NCI-H82 treated with DMSO at 0.1 percent for 48 hours (cell line): ENCODE data around the gene CAV1.

Experiments
- DNase-seq: peaks from one replicate; lab custom pipeline; 2025; ENCODE audit not compliant: unreplicated experiment; lab: John Stamatoyannopoulos, UW

Gene CAV1

DNA sequence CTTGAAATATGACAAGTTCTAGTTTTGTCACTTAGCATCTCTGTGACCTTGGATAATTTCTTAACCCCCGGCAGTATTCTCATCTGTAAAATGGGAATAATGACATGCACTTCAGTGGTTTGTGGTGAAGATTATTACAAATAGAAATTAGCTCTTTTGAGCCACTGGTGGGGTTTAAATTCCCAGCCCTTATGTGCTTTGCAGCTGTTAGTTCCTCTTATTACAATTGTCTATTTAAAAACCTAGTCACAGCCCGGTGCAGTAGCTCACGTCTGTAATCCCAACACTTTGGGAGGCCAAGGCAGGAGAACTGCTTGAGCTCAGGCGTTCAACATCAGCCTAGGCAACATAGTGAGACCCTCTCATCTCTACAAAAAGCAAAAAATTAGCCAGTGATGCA is 30.1 kb downstream of the CAV1 start:
- no peak for DNase-seq

DNA sequence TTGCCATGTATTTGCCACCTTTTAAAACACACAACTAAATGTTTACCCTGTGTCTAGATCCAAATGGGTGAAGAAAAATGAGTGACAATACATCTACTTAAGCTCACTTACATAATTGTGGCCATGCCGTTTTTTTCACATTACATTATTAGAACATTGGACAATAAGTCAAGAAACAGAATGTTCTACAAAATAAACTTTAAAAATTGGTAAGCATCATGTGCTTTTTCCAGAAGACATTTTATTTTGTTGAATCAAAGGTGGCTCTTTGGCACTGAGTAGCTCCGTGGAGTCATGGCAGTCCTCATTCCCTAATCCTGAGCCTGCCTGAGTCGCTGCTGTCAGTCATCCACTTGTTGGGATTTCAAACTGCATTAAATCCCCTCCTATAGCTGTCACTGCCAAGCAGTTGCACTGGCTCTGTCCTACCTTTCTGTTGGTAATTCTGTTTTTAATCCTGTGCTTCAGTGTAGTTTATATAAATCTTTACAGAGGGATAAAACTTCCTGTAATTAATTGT is 32.3 kb downstream of the CAV1 start:
- DNase-seq = peak; percentile 23

DNA sequence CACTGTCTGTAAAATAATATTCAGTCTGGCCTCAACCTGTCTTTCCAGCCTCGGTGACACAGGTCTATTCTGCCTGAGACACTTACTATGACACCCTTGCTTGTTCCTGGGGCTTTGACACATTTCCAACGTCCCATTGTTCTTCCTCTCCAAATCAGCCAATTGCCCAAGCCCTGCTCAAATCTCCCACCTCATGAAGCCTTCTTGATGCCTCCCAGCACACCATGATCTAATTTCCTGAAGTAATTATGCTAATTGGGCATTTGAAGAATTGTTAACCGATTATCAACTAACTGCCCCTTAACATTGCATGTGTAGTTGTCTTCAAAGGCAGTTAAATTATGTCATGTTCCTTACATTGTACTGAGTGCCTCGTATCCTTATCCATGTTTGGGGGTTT is 33.1 kb downstream of the CAV1 start:
- no peak for DNase-seq

DNA sequence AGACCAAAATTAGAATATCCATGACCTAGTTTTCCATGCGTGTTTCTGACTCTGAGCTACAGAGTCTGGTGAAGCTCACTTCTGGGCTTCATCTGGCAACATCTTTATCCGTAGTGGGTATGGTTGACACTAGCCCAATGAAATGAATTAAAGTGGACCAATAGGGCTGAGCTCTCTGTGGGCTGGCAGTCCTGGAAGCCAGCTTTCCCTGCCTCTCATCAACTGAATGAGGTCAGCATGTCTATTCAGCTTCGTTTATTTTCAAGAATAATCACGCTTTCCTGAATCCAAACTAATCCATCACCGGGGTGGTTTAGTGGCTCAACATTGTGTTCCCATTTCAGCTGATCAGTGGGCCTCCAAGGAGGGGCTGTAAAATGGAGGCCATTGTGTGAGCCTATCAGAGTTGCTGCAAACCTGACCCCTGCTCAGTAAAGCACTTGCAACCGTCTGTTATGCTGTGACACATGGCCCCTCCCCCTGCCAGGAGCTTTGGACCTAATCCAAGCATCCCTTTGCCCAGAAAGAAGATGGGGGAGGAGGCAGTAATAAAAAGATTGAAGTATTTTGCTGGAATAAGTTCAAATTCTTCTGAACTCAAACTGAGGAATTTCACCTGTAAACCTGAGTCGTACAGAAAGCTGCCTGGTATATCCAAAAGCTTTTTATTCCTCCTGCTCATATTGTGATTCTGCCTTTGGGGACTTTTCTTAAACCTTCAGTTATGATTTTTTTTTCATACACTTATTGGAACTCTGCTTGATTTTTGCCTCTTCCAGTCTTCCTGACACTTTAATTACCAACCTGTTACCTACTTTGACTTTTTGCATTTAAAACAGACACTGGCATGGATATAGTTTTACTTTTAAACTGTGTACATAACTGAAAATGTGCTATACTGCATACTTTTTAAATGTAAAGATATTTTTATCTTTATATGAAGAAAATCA is 35.5 kb downstream of the CAV1 start:
- peak; percentile 48 for DNase-seq

DNA sequence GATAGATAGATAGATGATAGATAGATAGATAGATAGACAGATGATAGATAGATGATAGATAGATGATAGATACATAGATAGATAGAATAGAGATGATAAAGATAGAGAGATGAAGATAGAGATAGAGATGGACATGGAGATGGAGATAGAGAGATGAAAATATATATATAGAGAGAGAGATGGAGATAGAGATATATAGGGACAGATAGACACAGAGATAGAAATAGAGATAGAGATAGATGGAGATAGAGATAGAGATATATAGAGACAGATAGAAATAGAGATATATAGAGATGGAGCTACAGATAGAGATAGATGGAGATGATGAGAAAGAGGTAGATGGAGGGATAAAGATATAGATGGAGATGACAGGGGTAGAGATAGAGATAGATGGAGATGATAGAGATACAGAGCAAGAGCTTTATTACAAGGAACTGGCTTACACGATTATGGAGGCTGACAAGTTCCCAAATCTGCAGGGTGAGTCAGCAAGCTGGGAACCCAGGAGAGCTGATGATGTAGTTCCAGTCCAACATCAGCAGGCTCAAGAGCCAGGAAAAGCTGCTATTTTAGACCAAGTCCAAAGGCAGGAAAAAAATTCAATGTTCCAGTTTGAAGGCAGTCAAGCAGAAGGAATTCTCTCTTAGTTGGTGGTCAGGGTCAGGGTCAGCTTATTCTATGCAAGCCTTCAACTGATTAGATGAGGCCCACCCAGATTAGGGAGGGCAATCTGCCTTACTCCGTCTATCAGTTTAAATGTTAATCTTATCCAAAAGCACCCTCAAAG is 37.1 kb downstream of the CAV1 start:
- DNase-seq = no peak

DNA sequence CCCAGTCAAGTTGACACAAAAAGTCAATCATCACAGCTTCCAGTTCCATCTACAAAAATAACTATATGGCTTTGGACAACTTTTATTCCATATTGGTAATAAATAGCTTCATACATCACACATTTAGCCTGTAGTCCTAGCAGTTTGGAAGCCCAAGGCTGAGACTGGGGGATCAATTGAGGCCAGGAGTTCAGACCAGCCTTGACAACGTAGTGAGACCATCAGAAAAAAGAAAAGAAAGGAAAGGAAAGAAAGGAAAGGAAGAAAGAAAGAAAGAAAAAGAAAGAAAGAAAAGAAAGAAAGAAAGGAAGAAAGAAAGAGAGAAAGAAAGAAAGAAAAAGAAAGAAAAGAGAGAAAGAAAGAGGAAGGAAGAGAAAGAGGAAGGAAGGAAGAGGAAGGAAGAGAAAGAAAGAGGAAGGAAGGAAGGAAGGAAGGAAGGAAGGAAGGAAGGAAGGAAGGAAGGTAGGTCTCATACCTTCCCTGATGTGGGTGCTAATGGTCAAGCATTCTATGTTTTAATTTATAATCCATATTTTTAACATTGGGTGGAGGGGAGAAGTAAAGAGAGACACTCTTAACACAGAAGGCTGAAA is 37.8 kb downstream of the CAV1 start:
- DNase-seq = no peak

DNA sequence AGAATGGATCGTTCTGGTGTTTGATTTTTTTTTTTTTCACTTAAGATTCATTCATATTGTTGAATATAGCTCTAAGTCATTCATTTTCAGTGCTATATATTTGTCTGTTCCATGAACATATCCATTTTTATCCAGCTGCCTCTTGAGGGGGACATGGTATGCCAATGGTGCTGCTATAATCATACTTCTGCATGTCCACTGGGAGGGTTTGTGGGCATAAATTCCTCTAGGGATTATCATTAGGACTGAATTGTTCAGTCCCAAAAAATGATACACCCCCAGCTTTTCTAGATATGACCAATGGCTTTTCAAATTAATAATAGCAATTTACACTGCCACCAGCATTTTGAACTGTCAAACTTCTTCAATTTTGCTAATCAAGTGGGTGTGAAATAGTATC is 41.1 kb downstream of the CAV1 start:
- DNase-seq = no peak

DNA sequence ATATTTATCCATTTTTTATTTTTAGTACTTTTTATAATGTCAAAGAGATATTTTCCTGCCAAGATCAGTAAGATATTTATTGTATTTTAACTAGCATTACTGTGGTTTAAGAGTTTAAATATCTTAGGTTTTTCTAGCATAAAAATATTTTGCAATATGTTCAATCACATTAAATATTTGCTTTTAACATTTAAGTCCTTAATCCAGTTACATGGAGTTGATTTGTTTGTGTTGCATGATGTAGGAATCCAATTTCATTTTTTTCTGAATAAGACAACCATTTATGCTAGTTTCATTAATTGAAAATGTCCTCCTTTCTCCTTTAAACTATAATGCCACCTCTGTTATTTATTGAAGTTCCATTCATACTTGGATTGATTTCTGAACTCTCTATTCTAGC is 41.8 kb downstream of the CAV1 start:
- no peak for DNase-seq

DNA sequence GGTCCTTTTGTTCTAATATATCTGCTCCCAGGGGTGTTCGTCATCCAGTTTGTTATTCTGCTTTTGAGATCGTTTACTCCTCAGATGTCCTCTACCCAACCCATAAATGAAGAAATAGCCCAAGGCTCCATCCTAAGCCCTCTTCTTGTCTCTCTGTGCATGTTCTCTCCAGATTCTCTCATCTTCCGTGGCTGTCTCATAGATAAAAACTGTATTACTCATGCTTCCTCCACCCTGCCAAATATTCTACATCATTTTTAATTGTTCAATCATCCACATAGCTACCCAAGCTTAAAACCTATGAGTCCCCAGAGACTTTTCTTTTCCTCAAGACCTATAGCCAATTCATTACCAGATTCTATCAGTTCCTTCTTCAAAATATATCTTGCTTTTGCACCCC is 44.9 kb downstream of the CAV1 start:
- no peak for DNase-seq

DNA sequence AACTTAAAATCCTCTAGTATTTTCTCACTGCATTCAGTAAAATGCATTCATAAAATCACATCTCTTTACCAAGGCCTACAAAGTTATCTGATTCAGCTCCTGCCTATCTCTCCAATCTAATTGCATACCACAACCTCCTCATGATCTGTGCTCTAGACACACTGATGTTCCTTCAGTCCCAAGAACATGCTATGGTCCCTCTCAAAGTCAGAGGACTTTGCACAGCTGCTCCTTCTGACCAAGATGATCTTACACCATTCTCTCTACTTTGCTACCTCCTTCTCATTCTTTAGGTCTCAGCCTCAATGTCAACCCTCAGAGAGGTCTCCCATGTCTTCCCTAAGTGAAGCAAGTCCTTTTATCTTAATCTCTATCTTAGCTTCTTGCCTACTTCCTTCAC is 45.5 kb downstream of the CAV1 start:
- DNase-seq = no peak

DNA sequence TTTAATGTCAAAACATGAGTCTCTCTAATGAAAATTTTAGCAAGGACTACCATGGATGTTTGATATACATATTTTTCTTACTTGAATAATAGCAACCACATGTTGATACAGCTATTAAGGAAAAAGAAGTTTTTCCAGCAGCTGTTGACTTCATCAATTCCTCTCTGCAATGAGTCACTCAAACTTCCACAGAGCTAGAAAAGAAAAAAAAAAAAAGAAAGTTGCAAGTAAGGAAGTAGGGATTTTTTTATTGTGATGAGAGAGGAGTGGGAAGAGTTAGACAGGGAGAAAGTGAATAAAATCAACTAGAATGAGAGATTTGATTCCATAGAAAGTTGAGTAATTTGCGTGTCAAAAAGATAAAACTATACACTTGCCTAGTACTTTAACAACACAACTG is 46.2 kb downstream of the CAV1 start:
- no peak for DNase-seq

DNA sequence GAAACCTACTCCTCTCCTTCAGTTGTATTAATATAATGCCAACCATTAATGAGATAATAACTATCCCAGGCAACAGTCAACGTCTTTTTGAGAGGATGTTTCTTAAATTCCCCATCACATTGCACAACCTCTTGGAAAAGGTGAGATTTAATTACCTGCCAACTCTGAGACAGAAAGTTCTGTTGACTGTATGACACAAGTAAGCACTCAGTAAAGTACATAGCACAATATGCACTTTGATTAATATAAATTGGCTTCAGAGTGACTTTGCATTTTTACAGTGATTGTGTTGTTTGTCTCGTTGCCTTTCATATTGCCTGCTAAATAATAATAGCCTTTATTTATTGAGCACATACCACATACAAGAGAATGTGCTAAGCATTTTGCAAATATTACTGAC is 46.7 kb downstream of the CAV1 start:
- DNase-seq = no peak

DNA sequence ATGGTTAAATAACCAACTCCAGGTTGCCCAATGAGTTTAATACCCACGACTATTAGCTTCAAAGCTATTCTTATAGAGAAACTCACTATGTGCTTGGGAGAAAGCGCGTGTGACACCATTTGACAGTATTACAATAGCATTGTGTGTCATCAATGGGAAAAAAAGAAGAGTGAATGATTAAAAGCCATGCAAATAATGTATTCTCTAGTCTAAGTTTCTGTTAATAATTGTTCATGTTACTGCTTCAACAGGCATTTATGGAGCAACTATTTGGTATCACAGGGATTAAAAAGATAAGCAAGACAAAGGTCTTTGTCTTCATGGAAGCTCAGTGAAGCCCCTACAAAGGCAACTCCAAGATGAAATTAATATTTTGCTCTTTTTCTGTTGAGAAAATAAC is 47.2 kb downstream of the CAV1 start:
- DNase-seq = no peak

DNA sequence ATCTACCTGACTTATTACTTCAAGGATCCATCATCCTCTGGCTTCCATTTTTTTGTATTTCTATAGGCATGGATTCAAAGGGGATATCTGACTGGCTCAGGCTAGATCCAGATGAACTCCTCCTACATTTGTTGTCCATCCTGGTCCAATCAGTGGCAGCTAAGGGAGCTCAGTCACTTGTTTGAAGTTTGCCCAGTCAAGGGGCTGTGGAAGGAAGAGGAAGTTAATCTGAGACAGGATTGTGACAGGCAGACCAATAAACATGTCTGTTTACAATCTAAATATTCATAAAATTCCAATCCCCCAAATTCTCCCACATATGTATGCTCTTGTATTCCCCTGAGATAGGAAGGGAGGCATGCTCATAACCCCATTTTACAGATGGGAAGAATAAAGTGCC is 48.7 kb downstream of the CAV1 start:
- DNase-seq = no peak

DNA sequence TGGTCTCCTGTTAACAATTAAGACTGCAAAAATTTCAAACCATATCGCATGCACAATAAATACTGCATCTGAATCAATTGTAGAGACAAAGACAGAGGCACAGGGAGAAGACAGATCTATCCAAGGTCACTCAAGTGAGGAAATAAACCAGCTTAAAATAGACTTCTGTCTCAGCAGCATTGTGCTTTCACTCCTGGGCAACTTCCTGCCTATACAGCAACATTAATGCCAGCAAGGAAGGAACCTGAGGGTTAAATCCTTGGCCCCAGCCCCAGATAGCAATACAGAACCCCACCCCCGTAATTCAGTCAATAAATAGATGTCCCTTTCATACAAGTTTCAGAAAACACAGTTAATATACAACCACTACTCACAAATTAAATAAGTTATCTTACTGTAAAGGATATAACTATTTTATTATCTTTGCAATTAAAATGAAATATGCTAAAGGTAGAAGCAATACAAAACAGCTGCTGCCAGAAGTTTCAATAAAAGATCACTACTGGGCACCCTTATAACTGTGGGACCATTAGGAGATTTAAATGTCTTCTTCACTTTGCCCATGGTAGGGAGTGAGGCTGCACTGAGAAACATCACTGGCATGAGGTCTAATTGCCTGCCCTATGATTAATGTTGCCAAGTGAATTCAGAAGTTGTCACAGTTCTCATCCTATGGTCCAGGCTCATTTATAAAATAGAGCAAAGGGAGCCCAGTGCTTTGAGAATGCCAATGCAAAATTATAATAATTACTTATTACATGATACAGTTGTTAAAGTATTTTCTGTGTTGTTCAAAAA is 49.4 kb downstream of the CAV1 start:
- DNase-seq = no peak

DNA sequence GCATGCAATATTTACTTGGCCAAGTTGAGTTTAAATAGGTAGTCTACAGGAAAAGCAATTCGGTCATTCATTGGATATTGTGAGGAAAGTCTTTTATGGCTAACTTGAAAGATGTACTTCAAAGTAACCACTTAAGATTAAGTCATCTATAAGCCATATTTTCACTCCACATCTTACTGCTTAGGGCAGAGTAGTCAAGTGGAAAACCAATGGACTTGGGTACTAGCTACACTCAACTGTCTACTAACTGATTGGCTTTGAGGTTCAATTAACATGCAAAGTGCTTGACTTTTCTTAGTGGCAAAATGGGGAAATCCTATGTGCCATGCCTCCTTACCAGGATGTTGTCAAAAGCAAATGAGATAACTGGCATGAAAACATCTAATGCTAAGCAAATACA is 51.0 kb downstream of the CAV1 start:
- no peak for DNase-seq

DNA sequence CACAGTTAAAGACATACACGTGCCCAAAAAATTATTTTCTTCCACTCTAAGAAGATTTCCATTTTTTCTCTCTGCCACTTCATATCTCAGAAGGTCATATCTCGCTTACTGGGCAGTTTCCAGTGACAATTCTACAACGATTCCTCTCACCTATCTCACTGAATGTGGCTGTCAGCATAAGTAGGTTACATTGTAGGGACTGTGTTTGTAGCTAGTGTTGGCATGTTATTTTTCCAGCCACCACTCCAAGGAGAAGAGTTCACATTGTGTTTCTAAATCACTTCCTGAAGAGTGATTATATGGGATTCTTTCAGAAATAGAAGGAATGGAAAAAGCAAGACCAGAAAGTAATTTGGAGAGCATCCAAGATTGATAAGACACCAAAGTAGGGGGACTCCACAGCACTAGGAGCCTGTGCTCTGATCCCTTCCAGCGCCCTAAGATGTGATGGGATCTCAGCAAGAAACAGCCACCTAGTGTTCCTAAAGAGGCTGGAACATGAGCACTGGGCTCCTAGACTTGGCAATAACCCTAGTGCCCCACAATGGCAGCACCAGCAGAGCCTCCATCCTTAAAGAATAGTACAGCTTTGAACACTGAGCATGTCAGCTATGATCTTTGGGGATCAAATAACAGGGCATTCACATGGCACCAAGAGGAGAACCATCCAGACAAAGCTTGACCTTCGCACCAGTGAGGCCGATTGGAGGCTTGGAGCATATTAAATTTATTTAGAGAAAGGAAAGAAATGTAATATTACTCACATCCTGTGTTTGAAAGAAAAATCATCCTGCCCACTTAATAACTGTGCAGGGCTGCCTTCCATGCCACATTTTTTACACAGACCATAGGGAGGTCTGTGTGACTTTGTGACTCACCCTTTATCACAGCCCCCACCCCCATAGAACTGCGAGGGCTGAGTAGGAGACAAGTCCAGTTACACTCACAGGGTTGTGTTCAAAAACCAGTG is 51.8 kb downstream of the CAV1 start:
- DNase-seq = no peak

DNA sequence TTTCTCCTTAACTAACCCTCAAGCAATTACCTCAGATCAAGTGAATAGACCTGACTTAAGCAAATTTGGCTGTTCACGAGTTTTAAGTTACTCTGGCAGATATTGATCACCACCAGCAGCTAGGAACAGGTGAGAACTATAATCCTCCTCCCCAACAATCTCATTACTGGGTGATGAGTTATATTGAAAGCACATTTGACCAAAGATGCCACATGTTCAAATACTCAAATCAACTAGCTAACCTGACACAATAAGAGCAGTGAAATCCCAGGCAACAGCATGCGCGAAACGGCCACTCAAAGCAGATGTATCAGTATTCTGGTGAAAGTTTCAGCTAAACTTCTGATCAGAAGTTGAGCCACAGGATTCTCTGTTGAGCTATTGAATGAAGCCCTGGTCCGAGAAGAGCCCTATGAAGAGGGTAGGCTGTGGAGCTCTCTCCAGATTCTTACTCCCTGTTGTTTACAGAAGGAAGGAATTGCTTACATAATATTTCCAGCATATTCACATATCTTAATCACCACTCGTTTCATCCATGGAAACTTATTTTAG is 52.6 kb downstream of the CAV1 start:
- DNase-seq = peak; percentile 19

DNA sequence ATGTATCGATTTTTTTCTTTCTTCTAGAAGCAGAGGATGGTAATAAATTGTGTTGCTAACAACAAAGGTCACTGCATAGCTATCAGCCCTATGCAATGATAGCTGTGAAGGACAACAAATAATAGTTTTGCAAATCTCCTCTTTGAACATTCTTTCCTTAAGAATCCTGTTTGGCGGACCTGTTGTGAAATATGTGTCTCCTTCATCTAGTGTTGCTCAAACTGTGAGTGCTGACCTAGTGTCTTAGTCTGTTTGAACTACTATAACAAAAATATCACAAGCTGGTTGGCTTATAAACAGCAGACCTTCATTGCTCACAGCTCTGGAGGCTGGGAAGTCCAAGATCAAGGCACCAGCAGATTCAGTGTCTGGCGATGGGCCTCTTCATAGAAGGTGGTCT is 53.7 kb downstream of the CAV1 start:
- DNase-seq = no peak
